Stomach (tissue), 9 donors: ENCODE measurements around the gene BCORL1. TPM values are rescaled to one million over a fixed set of nuclear protein-coding genes. Genes with fewer than 3 reads are reported as not detected.

ENCODE experiments used
- DNase-seq, 2 donors: peaks; one replicate each; pipeline versions ENCODE4 v3.0.0 to v3.0.0-alpha.2; 2013 to 2019
- H3K27ac ChIP-seq, 5 donors: fragments of 200-600 bp in 4 of 5; sonication (generic) in 4 of 5; one replicate each; pipeline ENCODE4 v1.5.1; 2013 to 2019; ENCODE audit warnings: mild to moderate bottlenecking in 1 of 5, moderate library complexity in 1 of 5
- H3K27me3 ChIP-seq, 3 donors: fragments of 200-600 bp; sonication (generic); one replicate each; pipeline ENCODE4 v1.5.1; 2017 to 2019; ENCODE audit warnings: mixed run types in 1 of 3
- H3K36me3 ChIP-seq, 4 donors: fragments of 200-600 bp; sonication (generic); 1 replicate in 3 of 4; 2 replicates in 1 of 4; pipeline ENCODE4 v1.5.1; 2016 to 2019
- H3K4me1 ChIP-seq, 4 donors: fragments of 200-600 bp; sonication (generic); one replicate each; pipeline ENCODE4 v1.5.1; 2016 to 2019
- H3K4me3 ChIP-seq, 4 donors: fragments of 200-600 bp; sonication (generic) in 3 of 4; one replicate each; pipeline ENCODE4 v1.5.1; 2016 to 2019; ENCODE audit warnings: mild to moderate bottlenecking in 1 of 4
- H3K9me3 ChIP-seq, 4 donors: fragments of 200-600 bp; sonication (generic); one replicate each; pipeline ENCODE4 v1.5.1; 2016 to 2019
- EP300 ChIP-seq: sonication (generic); formaldehyde crosslinking; IDR thresholded peaks from one replicate; pipeline ENCODE4 v1.6.1; 2017; ENCODE audit warnings: antibody characterized with exemption
- POLR2A ChIP-seq, 4 donors: fragments of 450-650 bp; IDR thresholded peaks; one replicate each; pipeline ENCODE4 v1.6.1; 2016; ENCODE audit warnings: antibody characterized with exemption in 4 of 4, control low read depth in 2 of 4, mild to moderate bottlenecking in 1 of 4, moderate library complexity in 1 of 4
- POLR2AphosphoS5 ChIP-seq, 3 donors: sonication (generic); formaldehyde crosslinking; IDR thresholded peaks; one replicate each; pipeline ENCODE4 v1.6.1; 2016; ENCODE audit warnings: antibody characterized with exemption in 3 of 3
- WGBS, 5 donors: extraction: QIAGEN DNeasy Blood & Tissue Kit in 3 of 5; methylation state at CpG; one replicate each; pipeline versions ENCODE4 v1.1.5 to v1.1.7; 2013 to 2018; 5-methylcytosine and 5-hydroxymethylcytosine counted together
- intact Hi-C: fragments of 100-400 bp; cut with DNase I; formaldehyde crosslinking; loops from one replicate; pipeline ENCODE4 v1.15.1; 2023; ENCODE audit warnings: low total_unique reads
- polyA plus RNA-seq, 3 donors: library from polyadenylated mRNA; stranded (reverse); fragments of 200-250 nt; gene quantifications; one replicate each; pipeline ENCODE4 v1.2.3, GENCODE V29; 2013
- total RNA-seq, 5 donors: library from RNA; depleted of rRNA; stranded (reverse); fragments of >200 nt; gene quantifications; one replicate each; pipeline versions ENCODE4 v1.1.0 to v1.2.3, GENCODE V29; 2014 to 2016
- TF ChIP-seq, protein P1 (sequence below), 7 experiments: fragments of 450-650 bp in 4 of 7; fragments of 200-600 bp in 3 of 7; sonication (generic) in 3 of 7; IDR thresholded peaks; one replicate each; pipeline ENCODE4 v1.5.1; 2016 to 2019; ENCODE audit warnings: antibody characterized with exemption in 7 of 7, control low read depth in 2 of 7, mild to moderate bottlenecking in 1 of 7
- donor health status: healthy with polysubstance abuse.
- donor health status: Bipolar disorder and iron deficiency.
- donor health status: healthy.

Gene BCORL1
- total and polyA plus RNA-seq, 8 donors = 0.89 to 16.8 (median 2.7) TPM

DNA sequence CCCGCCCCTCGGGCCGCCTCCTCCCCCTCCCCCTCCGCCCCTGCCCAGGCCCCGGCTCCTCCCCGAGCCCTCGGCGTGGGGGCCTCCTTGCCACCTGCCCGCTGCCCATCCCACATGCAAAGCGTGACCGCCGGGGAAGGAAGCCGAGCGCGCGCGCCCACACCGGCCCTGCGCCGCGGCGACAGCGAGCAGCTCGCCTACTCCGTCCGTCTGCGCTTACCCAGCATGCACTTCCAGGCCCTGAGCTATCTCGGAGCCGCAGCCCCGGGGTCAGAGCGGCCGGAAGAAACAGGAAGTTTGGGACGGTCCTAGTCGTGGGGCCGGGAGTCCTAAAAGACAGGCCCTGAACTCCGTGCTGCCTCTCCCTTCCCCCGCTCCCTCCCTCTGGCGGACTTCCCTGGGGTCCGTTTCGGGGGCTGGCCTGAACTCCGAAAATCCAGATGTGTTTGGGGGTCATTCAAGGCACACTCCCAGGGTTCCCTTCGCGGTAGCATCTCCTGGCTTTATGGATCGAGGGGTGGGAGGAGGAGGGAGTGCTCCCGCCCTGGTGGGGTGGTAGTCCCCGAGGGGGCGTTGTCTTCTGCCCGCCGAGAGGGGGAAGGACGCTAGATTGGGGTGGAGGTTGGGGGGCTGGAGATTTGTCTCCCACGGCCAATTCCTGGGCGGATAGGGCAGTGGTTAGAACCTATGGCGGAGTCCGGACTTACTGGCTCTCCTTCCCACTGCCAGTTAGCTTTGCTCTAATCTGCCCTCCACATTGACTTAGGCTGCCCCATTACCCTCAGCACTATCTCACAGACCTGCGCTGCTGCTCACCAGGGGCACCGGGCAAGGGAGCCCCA is 25.0 kb upstream of the BCORL1 start:
- H3K4me1 ChIP-seq = peaks cover 0 to 25% (median 19%) of the 10 kb centered on the region in 4 donors
- H3K4me3 ChIP-seq = peak overlapping the region; percentile 42 to 50 (median 44)
- H3K36me3 ChIP-seq = no peaks in the 10 kb centered on the region
- H3K27ac ChIP-seq = peak overlapping the region; percentile 44 to 82 (median 63)
- no peaks in the 10 kb centered on the region for H3K9me3 ChIP-seq
- intact Hi-C loops = no loop called here
- no peak for TF ChIP-seq EP300
- TF ChIP-seq, protein P1, sequence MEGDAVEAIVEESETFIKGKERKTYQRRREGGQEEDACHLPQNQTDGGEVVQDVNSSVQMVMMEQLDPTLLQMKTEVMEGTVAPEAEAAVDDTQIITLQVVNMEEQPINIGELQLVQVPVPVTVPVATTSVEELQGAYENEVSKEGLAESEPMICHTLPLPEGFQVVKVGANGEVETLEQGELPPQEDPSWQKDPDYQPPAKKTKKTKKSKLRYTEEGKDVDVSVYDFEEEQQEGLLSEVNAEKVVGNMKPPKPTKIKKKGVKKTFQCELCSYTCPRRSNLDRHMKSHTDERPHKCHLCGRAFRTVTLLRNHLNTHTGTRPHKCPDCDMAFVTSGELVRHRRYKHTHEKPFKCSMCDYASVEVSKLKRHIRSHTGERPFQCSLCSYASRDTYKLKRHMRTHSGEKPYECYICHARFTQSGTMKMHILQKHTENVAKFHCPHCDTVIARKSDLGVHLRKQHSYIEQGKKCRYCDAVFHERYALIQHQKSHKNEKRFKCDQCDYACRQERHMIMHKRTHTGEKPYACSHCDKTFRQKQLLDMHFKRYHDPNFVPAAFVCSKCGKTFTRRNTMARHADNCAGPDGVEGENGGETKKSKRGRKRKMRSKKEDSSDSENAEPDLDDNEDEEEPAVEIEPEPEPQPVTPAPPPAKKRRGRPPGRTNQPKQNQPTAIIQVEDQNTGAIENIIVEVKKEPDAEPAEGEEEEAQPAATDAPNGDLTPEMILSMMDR (IDR thresholded peaks at IDR 0.05) = no peak
- peak in 2 of 3 donors; percentile 49 to 53 for TF ChIP-seq POLR2AphosphoS5 (IDR thresholded peaks at IDR 0.05)
- TF ChIP-seq POLR2A (IDR thresholded peaks at IDR 0.05) = no peak
- 10 to 51% (median 27%) methylated on average over 12 to 53 of the region's 56 CpGs for WGBS, 5 donors
- H3K27me3 ChIP-seq = peaks cover 0 to 5% (median 4%) of the 10 kb centered on the region in 3 donors
- peak; percentile 70 to 87 for DNase-seq

DNA sequence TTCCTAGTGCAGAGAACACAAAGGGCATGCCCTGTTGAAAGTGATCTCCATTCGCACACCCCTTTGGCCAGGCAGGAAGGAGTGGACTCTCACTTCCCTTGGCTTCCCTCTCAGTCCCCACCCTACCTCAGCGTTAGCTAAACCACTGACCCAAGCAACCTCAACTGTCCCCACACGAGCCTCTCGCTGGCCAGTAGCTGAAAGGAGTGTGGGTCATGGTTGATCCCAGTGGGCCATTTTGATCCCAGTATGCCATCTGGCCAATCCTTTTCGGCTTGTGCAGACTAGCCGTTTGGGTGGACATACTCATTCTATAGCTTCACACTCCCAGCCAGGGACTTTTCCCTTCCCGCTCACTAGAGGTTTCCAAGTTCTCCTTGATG is 24.4 kb upstream of the BCORL1 start:
- Histone ChIP-seq H3K4me3 (peak overlapping the region in 1 of 4 donors; percentile 50), H3K9me3 (no peaks in the 10 kb centered on the region), H3K27ac (peak overlapping the region in 3 of 5 donors; percentile 44 to 80 (median 63)), H3K27me3 (peaks cover 0 to 4% (median 2%) of the 10 kb centered on the region in 3 donors), H3K36me3 (no peaks in the 10 kb centered on the region), H3K4me1 (peaks cover 0 to 22% (median 14%) of the 10 kb centered on the region in 4 donors)
- 68 to 86% (median 79%) methylated on average over 7 of the region's 7 CpGs for whole genome bisulfite sequencing, 5 donors
- intact Hi-C loops = no loop called here
- TF ChIP-seq POLR2A (IDR thresholded peaks at IDR 0.05) (no peak), POLR2AphosphoS5 (IDR thresholded peaks at IDR 0.05) (no peak), EP300 (no peak)
- TF ChIP-seq, protein P1 (IDR thresholded peaks at IDR 0.05) = no peak
- no peak for DNase-seq

DNA sequence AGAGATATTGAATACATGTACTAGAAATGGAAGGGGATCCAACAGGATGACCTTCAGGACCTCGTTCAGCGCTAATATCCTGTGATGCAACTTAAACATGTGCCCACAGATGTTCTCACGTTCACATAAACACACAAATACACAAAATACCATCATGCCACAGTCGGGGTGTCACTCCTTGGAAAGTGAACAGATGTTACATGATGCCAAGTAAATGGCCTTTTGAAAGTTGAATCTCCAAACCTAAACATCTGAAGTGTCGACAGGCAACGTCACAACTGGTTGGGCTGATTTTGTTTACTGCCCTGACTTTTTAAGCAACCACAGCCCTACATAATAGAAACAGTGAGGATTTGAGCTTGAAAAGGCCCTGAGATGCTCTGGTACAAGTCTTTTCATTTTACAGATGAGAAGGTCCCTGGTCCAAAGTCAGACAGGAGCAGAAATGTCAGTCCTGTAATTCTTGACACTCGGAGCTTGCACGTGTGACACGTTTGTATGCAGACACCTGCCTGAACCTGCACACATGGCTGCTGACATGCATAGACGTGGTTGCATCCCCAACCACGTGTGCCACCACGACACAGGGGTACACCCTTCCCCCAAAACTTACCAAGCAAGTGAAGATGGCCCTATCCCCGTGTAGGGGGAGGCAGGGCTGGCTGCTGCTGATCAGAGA is 23.5 kb upstream of the BCORL1 start:
- Histone ChIP-seq H3K4me1 (peaks cover 0 to 20% (median 10%) of the 10 kb centered on the region in 4 donors), H3K9me3 (no peaks in the 10 kb centered on the region), H3K27ac (no peak overlapping the region), H3K4me3 (no peak overlapping the region), H3K27me3 (peaks cover 0 to 4% (median 0%) of the 10 kb centered on the region in 3 donors), H3K36me3 (no peaks in the 10 kb centered on the region)
- no peak for DNase-seq
- TF ChIP-seq, protein P1 (IDR thresholded peaks at IDR 0.05) = no peak
- TF ChIP-seq POLR2A (IDR thresholded peaks at IDR 0.05) (no peak), POLR2AphosphoS5 (IDR thresholded peaks at IDR 0.05) (no peak)
- WGBS, 5 donors = 37 to 52% (median 43%) methylated on average over 12 to 13 of the region's 13 CpGs
- intact Hi-C loops = no loop called here

DNA sequence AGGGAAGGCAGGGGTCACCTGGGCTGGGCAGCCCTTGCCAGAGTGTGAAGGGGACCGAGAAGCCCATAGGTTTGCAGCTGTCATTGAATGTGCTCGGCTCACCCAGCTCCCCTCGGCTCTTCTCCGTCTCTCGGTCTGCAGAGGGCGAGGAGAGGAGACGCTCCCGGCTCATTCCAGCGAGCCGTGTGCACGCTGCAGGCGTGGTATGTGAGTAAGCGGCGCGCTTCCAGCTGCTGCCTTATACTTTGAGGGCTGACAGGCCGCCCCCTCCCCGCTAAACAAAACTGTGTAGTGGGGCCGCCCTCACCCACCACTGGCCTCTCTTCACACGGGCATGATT is 23.0 kb upstream of the BCORL1 start:
- Histone ChIP-seq H3K4me1 (peaks cover 0 to 20% (median 10%) of the 10 kb centered on the region in 4 donors), H3K27ac (no peak overlapping the region), H3K9me3 (no peaks in the 10 kb centered on the region), H3K27me3 (peaks cover 0 to 4% (median 0%) of the 10 kb centered on the region in 3 donors), H3K36me3 (no peaks in the 10 kb centered on the region), H3K4me3 (no peak overlapping the region)
- 26 to 55% (median 45%) methylated on average over 11 to 19 of the region's 19 CpGs for WGBS, 5 donors
- DNase-seq = peak in 1 of 2 donors; percentile 66
- intact Hi-C loops = no loop called here
- TF ChIP-seq POLR2AphosphoS5 (IDR thresholded peaks at IDR 0.05) (no peak), POLR2A (IDR thresholded peaks at IDR 0.05) (no peak), EP300 (no peak)
- TF ChIP-seq, protein P1 (IDR thresholded peaks at IDR 0.05) = no peak
